ENCODE results near the gene SYTL4. TPM values are rescaled to one million over a fixed set of nuclear protein-coding genes. Genes with fewer than 3 reads are reported as not detected.

Gene SYTL4
- total RNA-seq, 2 experiments from 2014 or later = not detected

DNA sequence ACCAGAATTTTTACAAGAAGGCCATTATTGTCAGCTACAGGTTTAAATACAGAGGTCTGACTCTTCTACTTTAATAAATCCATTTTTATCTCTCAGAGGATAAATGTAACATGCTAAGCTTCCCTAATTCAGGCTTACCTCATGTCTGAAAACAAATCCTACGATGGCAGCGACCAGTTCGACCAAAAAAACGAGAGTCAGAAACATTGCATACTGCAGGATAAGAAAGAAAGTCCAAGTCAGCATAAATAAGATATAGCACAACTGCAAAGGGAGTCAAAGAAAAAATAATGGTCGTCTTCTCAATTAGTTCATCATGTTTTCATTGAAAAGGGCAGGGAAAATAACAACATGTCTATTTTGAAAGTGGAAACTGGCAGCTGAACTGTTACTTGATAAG, 96.9 kb downstream of the SYTL4 start:
- no peak for DNase-seq

DNA sequence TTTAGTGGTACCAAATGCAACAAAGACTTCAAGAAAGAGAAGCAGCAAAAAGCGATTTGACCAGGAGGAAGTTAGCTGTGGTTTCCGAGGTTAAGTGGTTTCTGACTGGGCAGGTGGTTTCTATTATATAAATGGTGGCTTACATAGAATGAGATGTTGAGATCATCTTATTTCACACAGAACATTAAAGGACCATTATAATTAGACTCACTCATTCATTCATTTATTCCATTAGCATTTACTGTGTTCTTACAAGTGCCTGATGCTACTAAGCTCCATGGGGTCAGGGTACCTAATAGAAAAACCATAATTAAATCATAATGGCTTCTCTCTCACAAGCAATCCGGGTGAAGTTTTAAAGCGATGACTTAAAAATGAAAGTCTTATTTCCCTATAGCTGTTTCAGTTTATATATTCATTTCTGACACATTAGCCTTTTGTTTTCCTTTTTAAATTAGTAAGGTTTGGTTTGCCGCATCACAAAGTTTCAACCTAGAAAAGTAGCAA, 105.9 kb downstream of the SYTL4 start:
- Mint-ChIP-seq H3K36me3 (ENCODE audit: low read depth) (no peaks in the 10 kb centered on the region), H3K27ac (no peak overlapping the region), H3K4me3 (no peak overlapping the region), H3K9me3 (no peaks in the 10 kb centered on the region), H3K27me3 (peaks cover 14% of the 10 kb centered on the region), H3K4me1 (peaks cover 9% of the 10 kb centered on the region)
- ChIA-PET CTCF (no interaction called here), POLR2A (no interaction called here)
- DNase-seq = no peak

More for the DNA sequence above, 96.9 kb downstream of the SYTL4 start:
- Mint-ChIP-seq H3K36me3 (ENCODE audit: low read depth) (no peaks in the 10 kb centered on the region), H3K9me3 (no peaks in the 10 kb centered on the region), H3K4me3 (no peak overlapping the region), H3K27me3 (peaks cover 32% of the 10 kb centered on the region), H3K4me1 (peaks cover 3% of the 10 kb centered on the region), H3K27ac (no peak overlapping the region)
- POLR2A ChIA-PET = no interaction called here
- CTCF ChIA-PET = interaction anchor here (2.5 kb wide), 1 partner anchor 20 kb away, joined by 9 read pairs; no protein-coding TSS in a partner anchor

Other genes with a start within 250 kb of the SYTL4 start
- gene TNMD, start 147.2 kb downstream of the SYTL4 start, total RNA-seq = not detected
- gene TSPAN6, start 95.3 kb downstream of the SYTL4 start, total RNA-seq = not detected
- gene SRPX2, start 87.9 kb downstream of the SYTL4 start, total RNA-seq = not detected
- 10 to 100 TPM; 33.3 to 36.3 TPM for gene CSTF2, start 88.3 kb upstream of the SYTL4 start, total RNA-seq
- gene NOX1, start 142.2 kb upstream of the SYTL4 start, total RNA-seq = not detected
- under 1 TPM; 0.15 to 0.35 TPM for gene XKRX, start 196.8 kb upstream of the SYTL4 start, total RNA-seq
- not detected for gene ARL13A, start 237.6 kb upstream of the SYTL4 start, total RNA-seq